Measurements from ENCODE around the gene PHKA2. TPM values are rescaled to one million over a fixed set of nuclear protein-coding genes. Genes with fewer than 3 reads are reported as not detected.

PHKA2 gene
- polyA plus RNA-seq, 2 of the 4 experiments (the other 2 are of a cell fraction): 16.1 to 21.2 TPM

DNA sequence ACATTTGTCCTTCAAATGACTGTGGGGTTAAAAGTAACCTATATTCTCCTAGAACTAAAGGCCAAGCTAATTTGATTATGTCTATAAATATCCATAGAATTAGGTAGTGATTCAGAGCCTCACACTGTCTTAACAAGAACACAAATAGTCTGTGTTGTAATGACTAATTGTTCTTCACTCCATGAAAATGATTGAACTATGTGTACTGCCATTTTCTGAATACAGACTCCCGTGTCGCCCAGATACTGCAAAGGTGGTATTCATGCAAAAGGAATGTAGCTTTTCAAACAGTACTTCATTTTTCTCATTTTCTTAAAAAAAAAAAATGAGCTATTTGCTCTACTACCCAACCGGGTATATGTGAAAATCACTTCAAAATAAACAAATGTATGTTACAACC is 11.3 kb upstream of the PHKA2 start:
- ATAC-seq (peak; percentile 69 to 80; a peak in 4 of 6 replicates), FAIRE-seq (peak; percentile 91), DNase-seq (ENCODE audit: low read depth in 1 of 2, low spot score in 1 of 2) (peak; percentile 36 to 54)
- peaks cover 72% of the 10 kb centered on the region for H3K4me1 ChIP-seq
- H3K4me2 ChIP-seq: peak overlapping the region; percentile 82
- TF ChIP-seq FOSL2 (IDR thresholded peaks at IDR 0.05) (0 out of 2 replicates have a peak, but pooled peaks have one; percentile 35), FOSL2 (CRISPR knock-in tag; IDR thresholded peaks at IDR 0.05) (peak; percentile 66), NPAS2 (CRISPR knock-in tag; IDR thresholded peaks at IDR 0.05; ENCODE audit: borderline replicate concordance) (no peak), GATA3 (IDR thresholded peaks at IDR 0.05; ENCODE audit: borderline replicate concordance) (peak; percentile 38; the same call in 1 of the 2 replicates)
- TF ChIP-seq, protein P1, sequence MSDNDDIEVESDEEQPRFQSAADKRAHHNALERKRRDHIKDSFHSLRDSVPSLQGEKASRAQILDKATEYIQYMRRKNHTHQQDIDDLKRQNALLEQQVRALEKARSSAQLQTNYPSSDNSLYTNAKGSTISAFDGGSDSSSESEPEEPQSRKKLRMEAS (IDR thresholded peaks at IDR 0.05): 0 out of 2 replicates have a peak, but pooled peaks have one; percentile 0
- ChIA-PET CTCF (interaction anchor here (0.7 to 2.6 kb wide), 5 partner anchors 11 to 594 kb away, joined by 3 to 10 read pairs (median 4); partner anchors contain the start of gene ADGRG2), POLR2A (interaction anchor here (0.7 to 3.2 kb wide), 3 partner anchors 10 to 51 kb away, joined by 3 to 14 read pairs (median 7); partner anchors contain the start of gene PHKA2)
- WGBS (ENCODE audit: missing lambda C conversion rate): 0% methylated on average over 3 of the region's 3 CpGs
- peak overlapping the region; percentile 80 for H3K27ac ChIP-seq
- peak overlapping the region; percentile 12; the same call in 1 of the 3 replicates for H3K4me3 ChIP-seq
- no peaks in the 10 kb centered on the region for H3K9me3 ChIP-seq

DNA sequence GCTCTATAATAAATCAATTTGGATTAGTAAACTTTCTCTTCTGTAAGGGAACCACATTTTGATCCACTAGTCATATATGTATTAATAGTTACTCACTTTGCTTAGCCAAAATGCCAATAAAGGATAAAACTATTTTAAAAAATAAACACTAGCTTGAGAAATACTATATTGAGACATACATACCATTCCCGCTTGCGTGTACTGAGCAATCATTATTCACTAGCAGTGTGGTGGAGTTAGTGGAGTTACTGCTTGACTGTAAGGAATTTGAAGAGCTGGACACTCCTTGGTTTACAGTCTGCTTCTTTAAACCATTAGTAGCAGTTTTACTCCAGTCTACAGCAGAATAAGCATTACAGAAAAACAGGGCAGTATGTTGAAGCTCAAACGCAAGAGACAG is 10.8 kb upstream of the PHKA2 start:
- peak; percentile 13 to 70 for DNase-seq (ENCODE audit: low read depth in 1 of 2, low spot score in 1 of 2)
- FAIRE-seq: peak; percentile 63
- WGBS (ENCODE audit: missing lambda C conversion rate): 7% methylated on average over 3 of the region's 3 CpGs
- CTCF ChIA-PET: interaction anchor here (0.6 to 2.6 kb wide), 4 partner anchors 21 to 594 kb away, joined by 3 to 10 read pairs (median 4); partner anchors contain the start of gene ADGRG2
- peak overlapping the region; percentile 12; the same call in 1 of the 3 replicates for H3K4me3 ChIP-seq
- peak overlapping the region; percentile 80 for H3K27ac ChIP-seq
- peak; percentile 89 to 94 for ATAC-seq
- peak overlapping the region; percentile 82 for H3K4me2 ChIP-seq
- H3K9me3 ChIP-seq: no peaks in the 10 kb centered on the region
- H3K4me1 ChIP-seq: peaks cover 72% of the 10 kb centered on the region
- POLR2A ChIA-PET: interaction anchor here (0.7 to 3.2 kb wide), 3 partner anchors 10 to 52 kb away, joined by 3 to 14 read pairs (median 7); partner anchors contain the start of gene PHKA2
- TF ChIP-seq GATA3 (IDR thresholded peaks at IDR 0.05; ENCODE audit: borderline replicate concordance) (peak; percentile 75; the same call in 1 of the 2 replicates), HOXB5 (CRISPR knock-in tag; IDR thresholded peaks at IDR 0.05) (no peak), PBX3 (IDR thresholded peaks at IDR 0.05) (no peak), NPAS2 (CRISPR knock-in tag; IDR thresholded peaks at IDR 0.05; ENCODE audit: borderline replicate concordance) (no peak), HDAC2 (IDR thresholded peaks at IDR 0.05) (no peak), TFCP2L1 (CRISPR knock-in tag; IDR thresholded peaks at IDR 0.05) (no peak), SMC3 (IDR thresholded peaks at IDR 0.05) (no peak), E2F6 (IDR thresholded peaks at IDR 0.05; ENCODE audit: borderline replicate concordance, low read depth) (no peak), JUNB (IDR thresholded peaks at IDR 0.05) (peak; percentile 65), ZFP36 (IDR thresholded peaks at IDR 0.05; ENCODE audit: borderline replicate concordance, partially characterized antibody) (no peak), FOXS1 (CRISPR knock-in tag; IDR thresholded peaks at IDR 0.05) (no peak), EHMT2 (IDR thresholded peaks at IDR 0.05; ENCODE audit: low read depth) (no peak), MAFK (IDR thresholded peaks at IDR 0.05; ENCODE audit: partially characterized antibody) (no peak), ZNF302 (CRISPR knock-in tag; IDR thresholded peaks at IDR 0.05) (no peak), CBX2 (IDR thresholded peaks at IDR 0.05; ENCODE audit: borderline replicate concordance, low read depth) (no peak), ZC3H11A (IDR thresholded peaks at IDR 0.05) (no peak), RNF2 (IDR thresholded peaks at IDR 0.05; ENCODE audit: borderline replicate concordance, low read depth) (no peak), SREBF2 (IDR thresholded peaks at IDR 0.05) (no peak), RCOR1 (IDR thresholded peaks at IDR 0.05; ENCODE audit: low read depth, low read length) (no peak), CEBPB (IDR thresholded peaks at IDR 0.05) (peak; percentile 87 to 95)
- TF ChIP-seq, protein P1 (IDR thresholded peaks at IDR 0.05): 0 out of 2 replicates have a peak, but pooled peaks have one; percentile 27
- TF ChIP-seq, protein P2, sequence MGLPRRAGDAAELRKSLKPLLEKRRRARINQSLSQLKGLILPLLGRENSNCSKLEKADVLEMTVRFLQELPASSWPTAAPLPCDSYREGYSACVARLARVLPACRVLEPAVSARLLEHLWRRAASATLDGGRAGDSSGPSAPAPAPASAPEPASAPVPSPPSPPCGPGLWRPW (IDR thresholded peaks at IDR 0.05): peak; percentile 72
- TF ChIP-seq, protein P3, sequence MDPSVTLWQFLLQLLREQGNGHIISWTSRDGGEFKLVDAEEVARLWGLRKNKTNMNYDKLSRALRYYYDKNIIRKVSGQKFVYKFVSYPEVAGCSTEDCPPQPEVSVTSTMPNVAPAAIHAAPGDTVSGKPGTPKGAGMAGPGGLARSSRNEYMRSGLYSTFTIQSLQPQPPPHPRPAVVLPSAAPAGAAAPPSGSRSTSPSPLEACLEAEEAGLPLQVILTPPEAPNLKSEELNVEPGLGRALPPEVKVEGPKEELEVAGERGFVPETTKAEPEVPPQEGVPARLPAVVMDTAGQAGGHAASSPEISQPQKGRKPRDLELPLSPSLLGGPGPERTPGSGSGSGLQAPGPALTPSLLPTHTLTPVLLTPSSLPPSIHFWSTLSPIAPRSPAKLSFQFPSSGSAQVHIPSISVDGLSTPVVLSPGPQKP (IDR thresholded peaks at IDR 0.05; ENCODE audit: low read depth, low read length): no peak
- TF ChIP-seq, protein P4, sequence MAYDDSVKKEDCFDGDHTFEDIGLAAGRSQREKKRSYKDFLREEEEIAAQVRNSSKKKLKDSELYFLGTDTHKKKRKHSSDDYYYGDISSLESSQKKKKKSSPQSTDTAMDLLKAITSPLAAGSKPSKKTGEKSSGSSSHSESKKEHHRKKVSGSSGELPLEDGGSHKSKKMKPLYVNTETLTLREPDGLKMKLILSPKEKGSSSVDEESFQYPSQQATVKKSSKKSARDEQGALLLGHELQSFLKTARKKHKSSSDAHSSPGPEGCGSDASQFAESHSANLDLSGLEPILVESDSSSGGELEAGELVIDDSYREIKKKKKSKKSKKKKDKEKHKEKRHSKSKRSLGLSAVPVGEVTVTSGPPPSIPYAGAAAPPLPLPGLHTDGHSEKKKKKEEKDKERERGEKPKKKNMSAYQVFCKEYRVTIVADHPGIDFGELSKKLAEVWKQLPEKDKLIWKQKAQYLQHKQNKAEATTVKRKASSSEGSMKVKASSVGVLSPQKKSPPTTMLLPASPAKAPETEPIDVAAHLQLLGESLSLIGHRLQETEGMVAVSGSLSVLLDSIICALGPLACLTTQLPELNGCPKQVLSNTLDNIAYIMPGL (CRISPR knock-in tag; IDR thresholded peaks at IDR 0.05; ENCODE audit: borderline replicate concordance): no peak
- TF ChIP-seq, protein P5, sequence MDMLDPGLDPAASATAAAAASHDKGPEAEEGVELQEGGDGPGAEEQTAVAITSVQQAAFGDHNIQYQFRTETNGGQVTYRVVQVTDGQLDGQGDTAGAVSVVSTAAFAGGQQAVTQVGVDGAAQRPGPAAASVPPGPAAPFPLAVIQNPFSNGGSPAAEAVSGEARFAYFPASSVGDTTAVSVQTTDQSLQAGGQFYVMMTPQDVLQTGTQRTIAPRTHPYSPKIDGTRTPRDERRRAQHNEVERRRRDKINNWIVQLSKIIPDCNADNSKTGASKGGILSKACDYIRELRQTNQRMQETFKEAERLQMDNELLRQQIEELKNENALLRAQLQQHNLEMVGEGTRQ (IDR thresholded peaks at IDR 0.05): no peak

Data from A549 (cell line).